Astrocyte (in vitro differentiated cells and primary cell): Measurements from ENCODE around the gene PYGO2. TPM values are rescaled to one million over a fixed set of nuclear protein-coding genes. Genes with fewer than 3 reads are reported as not detected.

ENCODE experiments used
- DNase-seq: peaks from one replicate; pipeline ENCODE4 v3.0.0-alpha.2; 2010; ENCODE audit warnings: low read depth
- FAIRE-seq: peaks from 2 replicates; lab custom pipeline; 2011; peaks lifted over from hg19 to GRCh38; lab: Jason Lieb, UNC
- H2AFZ ChIP-seq: 2 replicates; pipeline ENCODE4 v1.6.0; 2012; ENCODE audit warnings: low read depth, low read length, inconsistent platforms
- H3K27ac ChIP-seq: 2 replicates; pipeline ENCODE4 v1.5.1; 2011; ENCODE audit warnings: low read depth, low read length, inconsistent platforms
- H3K27me3 ChIP-seq: 2 replicates; pipeline ENCODE4 v1.6.0; 2011; ENCODE audit warnings: low read length, inconsistent platforms; ENCODE audit not compliant: insufficient read depth
- H3K36me3 ChIP-seq: 2 replicates; pipeline ENCODE4 v1.5.1; 2011; ENCODE audit warnings: low read length, inconsistent platforms; ENCODE audit not compliant: insufficient read depth
- H3K4me1 ChIP-seq: 2 replicates; pipeline ENCODE4 v1.5.1; 2011; ENCODE audit warnings: low read length, inconsistent platforms; ENCODE audit not compliant: insufficient read depth
- H3K4me2 ChIP-seq: 2 replicates; pipeline ENCODE4 v1.6.0; 2012; ENCODE audit warnings: low read length, inconsistent platforms
- H3K4me3 ChIP-seq: 2 replicates; pipeline ENCODE4 v1.5.1; 2011; ENCODE audit warnings: low read depth, mild to moderate bottlenecking, low read length, inconsistent platforms; ENCODE audit not compliant: insufficient read depth
- H3K79me2 ChIP-seq: 2 replicates; pipeline ENCODE4 v1.6.0; 2012; ENCODE audit warnings: mild to moderate bottlenecking, low read length, inconsistent platforms; ENCODE audit not compliant: insufficient read depth
- H3K9ac ChIP-seq: 2 replicates; pipeline ENCODE4 v1.6.0; 2012; ENCODE audit warnings: mild to moderate bottlenecking, low read length, inconsistent platforms
- H3K9me3 ChIP-seq: 2 replicates; pipeline ENCODE4 v1.5.1; 2012; ENCODE audit warnings: low read depth, mild to moderate bottlenecking, low read length, inconsistent platforms; ENCODE audit not compliant: insufficient read depth
- H4K20me1 ChIP-seq: 2 replicates; pipeline ENCODE4 v1.6.0; 2012; ENCODE audit warnings: low read length, inconsistent platforms; ENCODE audit not compliant: insufficient read depth
- H3K27ac Mint-ChIP-seq: one replicate; pipeline ENCODE4 v1.8.0; 2021; ENCODE audit warnings: mild to moderate bottlenecking, mixed read lengths; ENCODE audit not compliant: unreplicated experiment
- H3K27me3 Mint-ChIP-seq: one replicate; pipeline ENCODE4 v1.8.0; 2021; ENCODE audit warnings: low read depth, mixed read lengths; ENCODE audit not compliant: unreplicated experiment
- H3K36me3 Mint-ChIP-seq: one replicate; pipeline ENCODE4 v1.8.0; 2021; ENCODE audit warnings: low read depth, mixed read lengths; ENCODE audit not compliant: unreplicated experiment
- H3K4me1 Mint-ChIP-seq: one replicate; pipeline ENCODE4 v1.8.0; 2021; ENCODE audit warnings: low read depth, mixed read lengths; ENCODE audit not compliant: unreplicated experiment
- H3K4me3 Mint-ChIP-seq: one replicate; pipeline ENCODE4 v1.8.0; 2021; ENCODE audit warnings: mild to moderate bottlenecking, moderate library complexity, mixed read lengths; ENCODE audit not compliant: unreplicated experiment
- H3K9me3 Mint-ChIP-seq: one replicate; pipeline ENCODE4 v1.8.0; 2021; ENCODE audit warnings: mild to moderate bottlenecking, mixed read lengths; ENCODE audit not compliant: unreplicated experiment
- CTCF ChIP-seq: IDR thresholded peaks from 2 replicates; pipeline ENCODE4 v1.5.1; 2011; ENCODE audit warnings: low read depth, mild to moderate bottlenecking, inconsistent platforms, low read length, moderate library complexity; ENCODE audit not compliant: insufficient read depth
- EZH2 ChIP-seq: IDR thresholded peaks from 2 replicates; pipeline ENCODE4 v1.6.1; 2012; ENCODE audit warnings: mild to moderate bottlenecking, low read length, inconsistent platforms; ENCODE audit not compliant: insufficient read depth
- total RNA-seq: library from RNA; stranded (reverse); gene quantifications from 2 replicates; pipeline ENCODE4 v1.2.1, GENCODE V29; 2021

PYGO2 gene
- total RNA-seq, 1 donor from 2014 or later = 21.8 TPM

- peaks cover 40% of the 10 kb centered on the region for H3K36me3 ChIP-seq
- H3K27me3 Mint-ChIP-seq = no peaks in the 10 kb centered on the region
- H3K9me3 Mint-ChIP-seq = no peaks in the 10 kb centered on the region
- TF ChIP-seq CTCF = no peak
- no peak for TF ChIP-seq EZH2
- H3K79me2 ChIP-seq = peaks cover 60% of the 10 kb centered on the region
- H3K9ac ChIP-seq = peak overlapping the region; percentile 91
- no peak overlapping the region for H2AFZ ChIP-seq
- H3K9me3 ChIP-seq = no peaks in the 10 kb centered on the region
- peak overlapping the region; percentile 87 for H3K4me2 ChIP-seq
- H3K36me3 Mint-ChIP-seq = peaks cover 19% of the 10 kb centered on the region
- no peaks in the 10 kb centered on the region for H3K27me3 ChIP-seq
- H3K4me1 Mint-ChIP-seq = peaks cover 26% of the 10 kb centered on the region
- peak overlapping the region; percentile 75 for H3K4me3 ChIP-seq
- peaks cover 48% of the 10 kb centered on the region for H4K20me1 ChIP-seq
- FAIRE-seq = no peak
- H3K27ac ChIP-seq = no peak overlapping the region
- DNase-seq = no peak
- H3K4me1 ChIP-seq = peaks cover 21% of the 10 kb centered on the region
- peak overlapping the region; percentile 69 for H3K4me3 Mint-ChIP-seq
- peak overlapping the region; percentile 12 for H3K27ac Mint-ChIP-seq
These were observed 1.3 kb upstream of the PYGO2 start for GRCh38 chr1:154962795-154963330.

- FAIRE-seq = no peak
- peak overlapping the region; percentile 84 for H3K4me3 Mint-ChIP-seq
- H4K20me1 ChIP-seq = peaks cover 42% of the 10 kb centered on the region
- TF ChIP-seq CTCF (no peak), EZH2 (no peak)
- peaks cover 17% of the 10 kb centered on the region for H3K36me3 Mint-ChIP-seq
- H3K9me3 ChIP-seq = no peaks in the 10 kb centered on the region
- H3K27me3 Mint-ChIP-seq = no peaks in the 10 kb centered on the region
- H3K4me2 ChIP-seq = peak overlapping the region; percentile 87
- H3K27ac Mint-ChIP-seq = peak overlapping the region; percentile 66
- H3K79me2 ChIP-seq = peaks cover 54% of the 10 kb centered on the region
- H3K9me3 Mint-ChIP-seq = no peaks in the 10 kb centered on the region
- H3K4me3 ChIP-seq = peak overlapping the region; percentile 75
- peaks cover 21% of the 10 kb centered on the region for H3K4me1 ChIP-seq
- peaks cover 34% of the 10 kb centered on the region for H3K36me3 ChIP-seq
- DNase-seq = no peak
- peak overlapping the region; percentile 91 for H3K27ac ChIP-seq
- H3K27me3 ChIP-seq = no peaks in the 10 kb centered on the region
- peak overlapping the region; percentile 91 for H3K9ac ChIP-seq
- H2AFZ ChIP-seq = peak overlapping the region; percentile 29
- H3K4me1 Mint-ChIP-seq = peaks cover 22% of the 10 kb centered on the region
These were observed 671 bp upstream of the PYGO2 start for GRCh38 chr1:154962156-154962749.
